ENCODE data around the gene OR51E1. TPM values are rescaled to one million over a fixed set of nuclear protein-coding genes. Genes with fewer than 3 reads are reported as not detected.

Gene OR51E1
- total RNA-seq, 4 donors from 2014 or later, result 0.33 to 1.3 (median 1.2) TPM; not detected in 1

DNA sequence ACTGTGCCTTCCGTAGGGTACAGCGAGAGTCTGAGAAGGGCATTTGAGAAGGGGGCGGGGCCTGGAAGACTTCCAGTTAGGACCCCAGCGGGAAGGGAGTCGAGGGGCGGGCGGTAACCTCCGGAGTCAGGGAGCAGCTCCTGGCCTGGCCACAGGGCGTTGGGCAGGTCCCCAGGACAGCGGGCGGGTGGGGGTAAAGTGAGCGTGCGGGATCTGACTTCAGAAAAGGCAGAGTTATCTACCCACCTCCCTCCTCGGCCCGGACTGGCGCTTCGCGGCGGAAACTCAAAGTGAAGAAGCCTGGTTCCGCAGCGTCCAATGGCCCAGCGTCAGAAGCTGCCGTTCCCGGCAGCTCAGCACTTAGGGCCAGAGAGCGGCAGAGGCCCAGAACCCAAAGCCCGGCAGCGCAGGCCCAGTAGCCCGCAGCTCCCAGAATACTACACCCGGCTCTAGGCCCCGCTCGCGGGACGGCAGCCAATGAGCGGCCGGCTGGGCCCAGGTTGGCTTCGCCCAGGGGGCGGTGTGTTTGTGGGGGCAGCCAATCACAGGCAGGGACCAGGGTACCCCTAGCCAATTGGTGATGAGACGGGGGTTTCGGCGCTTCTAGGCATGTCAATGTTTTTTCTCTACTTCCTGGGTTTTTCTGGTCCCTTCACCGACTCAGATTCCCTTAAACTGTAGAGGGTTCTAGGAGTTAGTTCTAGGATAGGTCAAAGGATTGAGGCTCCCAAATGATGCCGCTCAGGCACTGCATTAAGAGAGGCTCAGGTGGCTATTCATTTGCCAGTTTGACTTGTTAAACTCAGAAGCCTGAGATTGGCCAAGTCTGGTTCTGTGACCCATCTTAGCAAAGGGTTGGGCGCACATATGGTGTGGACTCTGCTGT, 35.8 kb upstream of the OR51E1 start, which contains the start of gene TRIM68:
TRIM68 (minus strand) TSS at position 451 of the 886 bp plus-strand sequence. CDS start 2,727 bp downstream, outside the sequence.
- H3K4me1 ChIP-seq, result peaks cover 16 to 34% (median 21%) of the 10 kb centered on the region in 4 donors
- peaks cover 0 to 26% (median 21%) of the 10 kb centered on the region in 4 donors for H3K36me3 ChIP-seq
- WGBS, result 5% methylated on average over 39 of the region's 43 CpGs
- H3K27ac ChIP-seq (replicated peaks in 1 of 4), result peak within 1 kb of the TSS; percentile 90 to 95 (median 90)
- no peaks in the 10 kb centered on the region for H3K27me3 ChIP-seq
- peak within 1 kb of the TSS; percentile 71 to 77 (median 74) for H3K4me3 ChIP-seq
- DNase-seq (ENCODE audit: extremely low spot score), result peak; percentile 99
- H3K9me3 ChIP-seq, result no peaks in the 10 kb centered on the region
- intact Hi-C loops (cut with DNase I), result no loop called here
- no peak for TF ChIP-seq POLR2A (IDR thresholded peaks at IDR 0.05; ENCODE audit: low read depth)
- TF ChIP-seq EP300 (IDR thresholded peaks at IDR 0.05), result no peak
- TF ChIP-seq, protein P1, sequence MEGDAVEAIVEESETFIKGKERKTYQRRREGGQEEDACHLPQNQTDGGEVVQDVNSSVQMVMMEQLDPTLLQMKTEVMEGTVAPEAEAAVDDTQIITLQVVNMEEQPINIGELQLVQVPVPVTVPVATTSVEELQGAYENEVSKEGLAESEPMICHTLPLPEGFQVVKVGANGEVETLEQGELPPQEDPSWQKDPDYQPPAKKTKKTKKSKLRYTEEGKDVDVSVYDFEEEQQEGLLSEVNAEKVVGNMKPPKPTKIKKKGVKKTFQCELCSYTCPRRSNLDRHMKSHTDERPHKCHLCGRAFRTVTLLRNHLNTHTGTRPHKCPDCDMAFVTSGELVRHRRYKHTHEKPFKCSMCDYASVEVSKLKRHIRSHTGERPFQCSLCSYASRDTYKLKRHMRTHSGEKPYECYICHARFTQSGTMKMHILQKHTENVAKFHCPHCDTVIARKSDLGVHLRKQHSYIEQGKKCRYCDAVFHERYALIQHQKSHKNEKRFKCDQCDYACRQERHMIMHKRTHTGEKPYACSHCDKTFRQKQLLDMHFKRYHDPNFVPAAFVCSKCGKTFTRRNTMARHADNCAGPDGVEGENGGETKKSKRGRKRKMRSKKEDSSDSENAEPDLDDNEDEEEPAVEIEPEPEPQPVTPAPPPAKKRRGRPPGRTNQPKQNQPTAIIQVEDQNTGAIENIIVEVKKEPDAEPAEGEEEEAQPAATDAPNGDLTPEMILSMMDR (IDR thresholded peaks at IDR 0.05), result peak in 2 of 3 experiments; percentile 9 to 10
- TF ChIP-seq POLR2AphosphoS5 (IDR thresholded peaks at IDR 0.05), result peak; percentile 79 to 83

DNA sequence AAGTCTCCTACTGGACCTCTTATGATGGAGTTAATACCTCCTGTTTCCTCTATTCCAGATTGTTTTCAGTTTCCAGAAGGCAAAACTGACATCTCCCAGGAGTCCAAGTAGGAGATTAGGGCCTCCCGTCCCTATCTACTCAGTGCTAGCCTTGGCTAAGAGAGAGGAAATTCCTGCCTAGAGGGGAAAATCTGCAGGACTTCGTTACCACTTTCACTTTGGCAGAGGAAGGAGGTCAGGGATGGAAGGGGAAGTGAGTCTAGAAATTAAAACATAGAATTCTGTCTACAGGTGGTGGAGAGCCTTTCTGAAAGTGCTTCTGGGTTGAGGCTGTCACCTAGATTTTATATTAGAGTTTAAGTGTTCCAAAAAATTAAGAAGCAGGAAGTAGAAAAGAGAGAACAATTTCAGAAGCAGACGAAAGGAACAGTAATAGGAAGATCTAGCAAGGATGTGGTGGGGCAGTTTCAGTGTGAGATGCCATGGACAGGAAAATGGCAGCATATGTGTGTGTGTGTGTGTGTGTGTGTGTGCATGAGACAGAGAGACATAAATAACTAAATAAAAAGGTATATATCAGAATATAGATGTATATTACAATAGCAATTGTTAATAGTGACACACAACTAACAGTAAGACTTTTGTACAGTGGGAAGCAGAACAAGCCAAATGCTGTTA, 33.4 kb upstream of the OR51E1 start:
- intact Hi-C loops (cut with DNase I), result no loop called here
- Histone ChIP-seq H3K36me3 (peaks cover 0 to 2% (median under 1%) of the 10 kb centered on the region in 4 donors), H3K27ac (replicated peaks in 1 of 4) (peak overlapping the region in 2 of 4 donors; percentile 12 to 30), H3K4me1 (peaks cover 16 to 29% (median 21%) of the 10 kb centered on the region in 4 donors), H3K9me3 (no peaks in the 10 kb centered on the region), H3K27me3 (no peaks in the 10 kb centered on the region), H3K4me3 (peak overlapping the region; percentile 5 to 35 (median 14))
- 31% methylated on average over 3 of the region's 3 CpGs for whole genome bisulfite sequencing
- no peak for TF ChIP-seq POLR2AphosphoS5 (IDR thresholded peaks at IDR 0.05)
- TF ChIP-seq, protein P1 (IDR thresholded peaks at IDR 0.05), result no peak
- no peak for DNase-seq (ENCODE audit: extremely low spot score)

DNA sequence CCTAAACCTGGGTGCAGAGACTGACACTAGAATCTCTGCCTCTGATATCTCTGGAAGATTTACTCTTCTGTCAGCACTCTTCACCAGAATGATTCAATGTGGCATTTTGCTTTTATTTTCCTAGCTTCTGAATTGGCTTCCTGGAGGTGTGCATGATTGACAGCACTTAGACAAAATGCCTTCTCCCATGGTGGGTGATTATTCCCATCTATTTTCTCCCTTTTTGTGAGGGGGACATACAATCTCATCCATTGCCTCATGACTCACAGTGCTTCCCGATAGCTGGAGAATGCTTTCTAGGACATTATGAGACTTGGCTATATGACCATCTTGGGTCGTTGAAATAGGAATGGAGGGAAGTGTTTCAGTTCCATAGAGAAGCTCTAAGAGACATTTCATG, 31.8 kb upstream of the OR51E1 start:
- Histone ChIP-seq H3K27ac (replicated peaks in 1 of 4) (no peak overlapping the region), H3K4me3 (no peak overlapping the region), H3K27me3 (no peaks in the 10 kb centered on the region), H3K36me3 (no peaks in the 10 kb centered on the region), H3K9me3 (no peaks in the 10 kb centered on the region), H3K4me1 (peaks cover 7 to 13% (median 11%) of the 10 kb centered on the region in 4 donors)
- intact Hi-C loops (cut with DNase I), result no loop called here
- no peak for DNase-seq (ENCODE audit: extremely low spot score)
- WGBS, result 92% methylated on average over 2 of the region's 2 CpGs
- TF ChIP-seq POLR2A (IDR thresholded peaks at IDR 0.05; ENCODE audit: low read depth), result no peak
- TF ChIP-seq, protein P1 (IDR thresholded peaks at IDR 0.05), result no peak
- no peak for TF ChIP-seq POLR2AphosphoS5 (IDR thresholded peaks at IDR 0.05)
- no peak for TF ChIP-seq EP300 (IDR thresholded peaks at IDR 0.05)

DNA sequence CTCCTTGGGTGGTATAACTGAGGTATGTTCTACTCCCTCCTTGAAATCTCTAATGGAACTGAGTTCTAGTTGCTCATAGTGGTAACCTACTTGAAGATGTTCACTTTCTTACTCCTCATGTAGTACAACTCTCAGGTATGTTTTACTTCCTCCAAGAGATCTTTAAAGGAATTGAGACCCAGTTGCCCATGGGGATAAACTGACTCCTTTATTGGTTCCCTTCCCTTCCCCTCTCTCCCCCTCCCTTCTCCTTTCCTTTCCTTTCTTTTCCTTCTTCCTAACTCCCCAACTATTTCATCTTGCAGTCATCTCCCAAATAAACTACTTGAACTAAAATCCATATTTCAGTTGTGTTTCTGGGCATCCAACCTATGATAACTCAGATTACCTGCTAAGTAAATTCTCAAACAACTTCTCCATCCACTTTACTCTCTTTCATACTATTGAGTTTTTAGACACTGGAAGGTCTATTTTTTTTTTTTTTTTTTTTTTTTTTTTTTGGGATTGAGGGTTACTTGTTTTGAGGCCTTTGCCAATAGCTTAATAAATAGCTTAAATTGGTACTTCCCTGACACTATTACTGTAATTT, 27.8 kb upstream of the OR51E1 start:
- TF ChIP-seq POLR2A (IDR thresholded peaks at IDR 0.05; ENCODE audit: low read depth) (no peak), POLR2AphosphoS5 (IDR thresholded peaks at IDR 0.05) (no peak), EP300 (IDR thresholded peaks at IDR 0.05) (no peak)
- TF ChIP-seq, protein P1 (IDR thresholded peaks at IDR 0.05), result no peak
- no peak overlapping the region for H3K27ac ChIP-seq (replicated peaks in 1 of 4)
- intact Hi-C loops (cut with DNase I), result no loop called here

More for the DNA sequence above, 27.8 kb upstream of the OR51E1 start:
- Histone ChIP-seq H3K9me3 (no peaks in the 10 kb centered on the region), H3K36me3 (no peaks in the 10 kb centered on the region), H3K4me1 (no peaks in the 10 kb centered on the region), H3K4me3 (no peak overlapping the region), H3K27me3 (no peaks in the 10 kb centered on the region)
- DNase-seq (ENCODE audit: extremely low spot score), result no peak
